Activated CD4-positive, alpha-beta T cell treated with anti-CD3 and anti-CD28 coated beads for 1 hour (primary cell): Measurements from ENCODE around the gene C2orf76.

Experiments
- DNase-seq: peaks from one replicate; pipeline ENCODE4 v3.0.0-alpha.2; 2020

Gene C2orf76

GRCh38 chr2:119337749-119338148, 28.9 kb downstream of the C2orf76 start:
- DNase-seq = no peak

GRCh38 chr2:119333833-119334232, 32.8 kb downstream of the C2orf76 start:
- no peak for DNase-seq

- no peak for DNase-seq
Observed at GRCh38 chr2:119333360-119333759, 33.3 kb downstream of the C2orf76 start.

- no peak for DNase-seq
Observed at GRCh38 chr2:119332953-119333352, 33.7 kb downstream of the C2orf76 start.

GRCh38 chr2:119327431-119327830, 39.2 kb downstream of the C2orf76 start:
- no peak for DNase-seq

GRCh38 chr2:119326938-119327337, 39.7 kb downstream of the C2orf76 start:
- DNase-seq = no peak

- no peak for DNase-seq
Observed at GRCh38 chr2:119324685-119325270, 41.9 kb downstream of the C2orf76 start.

GRCh38 chr2:119323459-119323858, 43.2 kb downstream of the C2orf76 start:
- no peak for DNase-seq

GRCh38 chr2:119319593-119319992, 47.0 kb downstream of the C2orf76 start:
- DNase-seq = no peak

GRCh38 chr2:119317554-119317953, 49.1 kb downstream of the C2orf76 start:
- DNase-seq = no peak

GRCh38 chr2:119316066-119316465, 50.6 kb downstream of the C2orf76 start:
- no peak for DNase-seq

GRCh38 chr2:119315241-119315925, 51.3 kb downstream of the C2orf76 start:
- no peak for DNase-seq

- no peak for DNase-seq
Observed at GRCh38 chr2:119311831-119312230, 54.8 kb downstream of the C2orf76 start.

- DNase-seq = no peak
Observed at GRCh38 chr2:119311371-119311770, 55.3 kb downstream of the C2orf76 start.

GRCh38 chr2:119308793-119309330, 57.8 kb downstream of the C2orf76 start:
- no peak for DNase-seq

GRCh38 chr2:119307419-119308140, 59.1 kb downstream of the C2orf76 start:
- no peak for DNase-seq

GRCh38 chr2:119306196-119306590, 60.4 kb downstream of the C2orf76 start:
- no peak for DNase-seq

- no peak for DNase-seq
Observed at GRCh38 chr2:119305497-119306195, 61.0 kb downstream of the C2orf76 start.

- DNase-seq = no peak
Observed at GRCh38 chr2:119304847-119305246, 61.8 kb downstream of the C2orf76 start.

GRCh38 chr2:119301413-119301812, 65.2 kb downstream of the C2orf76 start:
- no peak for DNase-seq

- no peak for DNase-seq
Observed at GRCh38 chr2:119295688-119296375, 70.8 kb downstream of the C2orf76 start.

- no peak for DNase-seq
Observed at GRCh38 chr2:119294671-119295070, 72.0 kb downstream of the C2orf76 start.

- DNase-seq = no peak
Observed at GRCh38 chr2:119293900-119294299, 72.7 kb downstream of the C2orf76 start.
